ENCODE results near the gene PDGFB.

- TF ChIP-seq, protein P1, sequence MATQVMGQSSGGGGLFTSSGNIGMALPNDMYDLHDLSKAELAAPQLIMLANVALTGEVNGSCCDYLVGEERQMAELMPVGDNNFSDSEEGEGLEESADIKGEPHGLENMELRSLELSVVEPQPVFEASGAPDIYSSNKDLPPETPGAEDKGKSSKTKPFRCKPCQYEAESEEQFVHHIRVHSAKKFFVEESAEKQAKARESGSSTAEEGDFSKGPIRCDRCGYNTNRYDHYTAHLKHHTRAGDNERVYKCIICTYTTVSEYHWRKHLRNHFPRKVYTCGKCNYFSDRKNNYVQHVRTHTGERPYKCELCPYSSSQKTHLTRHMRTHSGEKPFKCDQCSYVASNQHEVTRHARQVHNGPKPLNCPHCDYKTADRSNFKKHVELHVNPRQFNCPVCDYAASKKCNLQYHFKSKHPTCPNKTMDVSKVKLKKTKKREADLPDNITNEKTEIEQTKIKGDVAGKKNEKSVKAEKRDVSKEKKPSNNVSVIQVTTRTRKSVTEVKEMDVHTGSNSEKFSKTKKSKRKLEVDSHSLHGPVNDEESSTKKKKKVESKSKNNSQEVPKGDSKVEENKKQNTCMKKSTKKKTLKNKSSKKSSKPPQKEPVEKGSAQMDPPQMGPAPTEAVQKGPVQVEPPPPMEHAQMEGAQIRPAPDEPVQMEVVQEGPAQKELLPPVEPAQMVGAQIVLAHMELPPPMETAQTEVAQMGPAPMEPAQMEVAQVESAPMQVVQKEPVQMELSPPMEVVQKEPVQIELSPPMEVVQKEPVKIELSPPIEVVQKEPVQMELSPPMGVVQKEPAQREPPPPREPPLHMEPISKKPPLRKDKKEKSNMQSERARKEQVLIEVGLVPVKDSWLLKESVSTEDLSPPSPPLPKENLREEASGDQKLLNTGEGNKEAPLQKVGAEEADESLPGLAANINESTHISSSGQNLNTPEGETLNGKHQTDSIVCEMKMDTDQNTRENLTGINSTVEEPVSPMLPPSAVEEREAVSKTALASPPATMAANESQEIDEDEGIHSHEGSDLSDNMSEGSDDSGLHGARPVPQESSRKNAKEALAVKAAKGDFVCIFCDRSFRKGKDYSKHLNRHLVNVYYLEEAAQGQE (IDR thresholded peaks at IDR 0.05; ENCODE audit: borderline replicate concordance) = 0 out of 2 replicates have a peak, but pooled peaks have one; percentile 25
- TF ChIP-seq, protein P1 (CRISPR knock-in tag; IDR thresholded peaks at IDR 0.05; ENCODE audit: low read depth) = no peak
- TF ChIP-seq, protein P2, sequence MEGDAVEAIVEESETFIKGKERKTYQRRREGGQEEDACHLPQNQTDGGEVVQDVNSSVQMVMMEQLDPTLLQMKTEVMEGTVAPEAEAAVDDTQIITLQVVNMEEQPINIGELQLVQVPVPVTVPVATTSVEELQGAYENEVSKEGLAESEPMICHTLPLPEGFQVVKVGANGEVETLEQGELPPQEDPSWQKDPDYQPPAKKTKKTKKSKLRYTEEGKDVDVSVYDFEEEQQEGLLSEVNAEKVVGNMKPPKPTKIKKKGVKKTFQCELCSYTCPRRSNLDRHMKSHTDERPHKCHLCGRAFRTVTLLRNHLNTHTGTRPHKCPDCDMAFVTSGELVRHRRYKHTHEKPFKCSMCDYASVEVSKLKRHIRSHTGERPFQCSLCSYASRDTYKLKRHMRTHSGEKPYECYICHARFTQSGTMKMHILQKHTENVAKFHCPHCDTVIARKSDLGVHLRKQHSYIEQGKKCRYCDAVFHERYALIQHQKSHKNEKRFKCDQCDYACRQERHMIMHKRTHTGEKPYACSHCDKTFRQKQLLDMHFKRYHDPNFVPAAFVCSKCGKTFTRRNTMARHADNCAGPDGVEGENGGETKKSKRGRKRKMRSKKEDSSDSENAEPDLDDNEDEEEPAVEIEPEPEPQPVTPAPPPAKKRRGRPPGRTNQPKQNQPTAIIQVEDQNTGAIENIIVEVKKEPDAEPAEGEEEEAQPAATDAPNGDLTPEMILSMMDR (IDR thresholded peaks at IDR 0.05 in 2 of 3, conservative IDR thresholded peaks at IDR 0.05 in 1 of 3; ENCODE audit: insufficient read depth in 2 of 3, low read depth in 1 of 3, low read length in 3 of 3) = no peak
- TF ChIP-seq ESRRA (IDR thresholded peaks at IDR 0.05; ENCODE audit: borderline replicate concordance, low read depth) (no peak), FUS (optimal IDR thresholded peaks at IDR 0.05; ENCODE audit: low read depth, low read length) (no peak), E2F6 (IDR thresholded peaks at IDR 0.05; ENCODE audit: borderline replicate concordance in 1 of 2, extremely low read depth in 1 of 2, insufficient read depth in 1 of 2, insufficient read length in 1 of 2, low read depth in 1 of 2, low read length in 1 of 2, poor library complexity in 1 of 2, severe bottlenecking in 1 of 2) (no peak), LARP7 (IDR thresholded peaks at IDR 0.05) (no peak), TARDBP (IDR thresholded peaks at IDR 0.05) (no peak), POLR2A (conservative IDR thresholded peaks at IDR 0.05) (no peak), CHD2 (IDR thresholded peaks at IDR 0.05; ENCODE audit: low read depth, low read length) (no peak), MAX (CRISPR knock-in tag; IDR thresholded peaks at IDR 0.05) (no peak), SMC3 (conservative IDR thresholded peaks at IDR 0.05; ENCODE audit: insufficient read depth, low read depth, low read length) (no peak)
- TF ChIP-seq, protein P3, sequence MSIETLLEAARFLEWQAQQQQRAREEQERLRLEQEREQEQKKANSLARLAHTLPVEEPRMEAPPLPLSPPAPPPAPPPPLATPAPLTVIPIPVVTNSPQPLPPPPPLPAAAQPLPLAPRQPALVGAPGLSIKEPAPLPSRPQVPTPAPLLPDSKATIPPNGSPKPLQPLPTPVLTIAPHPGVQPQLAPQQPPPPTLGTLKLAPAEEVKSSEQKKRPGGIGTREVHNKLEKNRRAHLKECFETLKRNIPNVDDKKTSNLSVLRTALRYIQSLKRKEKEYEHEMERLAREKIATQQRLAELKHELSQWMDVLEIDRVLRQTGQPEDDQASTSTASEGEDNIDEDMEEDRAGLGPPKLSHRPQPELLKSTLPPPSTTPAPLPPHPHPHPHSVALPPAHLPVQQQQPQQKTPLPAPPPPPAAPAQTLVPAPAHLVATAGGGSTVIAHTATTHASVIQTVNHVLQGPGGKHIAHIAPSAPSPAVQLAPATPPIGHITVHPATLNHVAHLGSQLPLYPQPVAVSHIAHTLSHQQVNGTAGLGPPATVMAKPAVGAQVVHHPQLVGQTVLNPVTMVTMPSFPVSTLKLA (conservative IDR thresholded peaks at IDR 0.05) = no peak
Observed at GRCh38 chr22:39237318-39238100, 7.3 kb downstream of the PDGFB start.

Data from K562 (cell line).